ENCODE measurements around the gene MTHFD1. TPM values are rescaled to one million over a fixed set of nuclear protein-coding genes. Genes with fewer than 3 reads are reported as not detected.

Gene MTHFD1
- polyA plus RNA-seq, 3 donors = 75.8 to 98.6 (median 91.1) TPM

- no peak for DNase-seq (ENCODE audit: extremely low read depth in 1 of 11, low read depth in 9 of 11, low spot score in 4 of 11)
Observed at GRCh38 chr14:64467101-64467500, 78.9 kb downstream of the MTHFD1 start.

- no peak for DNase-seq (ENCODE audit: extremely low read depth in 1 of 11, low read depth in 9 of 11, low spot score in 4 of 11)
Observed at GRCh38 chr14:64467566-64467965, 79.4 kb downstream of the MTHFD1 start.

GRCh38 chr14:64468451-64468850 lies 80.3 kb downstream of the MTHFD1 start:
- no peak for DNase-seq (ENCODE audit: extremely low read depth in 1 of 11, low read depth in 9 of 11, low spot score in 4 of 11)

- no peak for DNase-seq (ENCODE audit: extremely low read depth in 1 of 11, low read depth in 9 of 11, low spot score in 4 of 11)
Observed at GRCh38 chr14:64474041-64474440, 85.9 kb downstream of the MTHFD1 start.

- DNase-seq (ENCODE audit: extremely low read depth in 1 of 11, low read depth in 9 of 11, low spot score in 4 of 11) = no peak
Observed at GRCh38 chr14:64474698-64475097, 86.5 kb downstream of the MTHFD1 start.

- DNase-seq (ENCODE audit: extremely low read depth in 1 of 11, low read depth in 9 of 11, low spot score in 4 of 11) = no peak
Observed at GRCh38 chr14:64475585-64476273, 87.6 kb downstream of the MTHFD1 start.

GRCh38 chr14:64476438-64476837 lies 88.3 kb downstream of the MTHFD1 start:
- DNase-seq (ENCODE audit: extremely low read depth in 1 of 11, low read depth in 9 of 11, low spot score in 4 of 11) = no peak

GRCh38 chr14:64478634-64479250 lies 90.6 kb downstream of the MTHFD1 start:
- no peak for DNase-seq (ENCODE audit: extremely low read depth in 1 of 11, low read depth in 9 of 11, low spot score in 4 of 11)

- DNase-seq (ENCODE audit: extremely low read depth in 1 of 11, low read depth in 9 of 11, low spot score in 4 of 11) = no peak
Observed at GRCh38 chr14:64488590-64489099, 100.5 kb downstream of the MTHFD1 start.

GRCh38 chr14:64491637-64492036 lies 103.5 kb downstream of the MTHFD1 start:
- no peak for DNase-seq (ENCODE audit: extremely low read depth in 1 of 11, low read depth in 9 of 11, low spot score in 4 of 11)

- no peak for DNase-seq (ENCODE audit: extremely low read depth in 1 of 11, low read depth in 9 of 11, low spot score in 4 of 11)
Observed at GRCh38 chr14:64493455-64493854, 105.3 kb downstream of the MTHFD1 start.

GRCh38 chr14:64495252-64495651 lies 107.1 kb downstream of the MTHFD1 start:
- DNase-seq (ENCODE audit: extremely low read depth in 1 of 11, low read depth in 9 of 11, low spot score in 4 of 11) = no peak

GRCh38 chr14:64496764-64497163 lies 108.6 kb downstream of the MTHFD1 start:
- DNase-seq (ENCODE audit: extremely low read depth in 1 of 11, low read depth in 9 of 11, low spot score in 4 of 11) = no peak

- no peak for DNase-seq (ENCODE audit: extremely low read depth in 1 of 11, low read depth in 9 of 11, low spot score in 4 of 11)
Observed at GRCh38 chr14:64500088-64500487, 111.9 kb downstream of the MTHFD1 start.

- peak in 7 of 11 donors; percentile 23 to 57 (median 39) for DNase-seq (ENCODE audit: extremely low read depth in 1 of 11, low read depth in 9 of 11, low spot score in 4 of 11)
Observed at GRCh38 chr14:64501411-64502171, 113.4 kb downstream of the MTHFD1 start.

GRCh38 chr14:64502456-64502855 lies 114.3 kb downstream of the MTHFD1 start:
- DNase-seq (ENCODE audit: extremely low read depth in 1 of 11, low read depth in 9 of 11, low spot score in 4 of 11) = peak in 1 of 11 donors; percentile 11

GRCh38 chr14:64502887-64503433 lies 114.8 kb downstream of the MTHFD1 start:
- DNase-seq (ENCODE audit: extremely low read depth in 1 of 11, low read depth in 9 of 11, low spot score in 4 of 11) = peak in 4 of 11 donors; percentile 12 to 33 (median 17)

- DNase-seq (ENCODE audit: extremely low read depth in 1 of 11, low read depth in 9 of 11, low spot score in 4 of 11) = peak; percentile 65 to 91 (median 86)
Observed at GRCh38 chr14:64503434-64504309, 115.5 kb downstream of the MTHFD1 start, which contains the start of gene ZBTB25. TSS of gene ZBTB25 (minus strand) at chr14:64503838. CDS start at chr14:64490533, 13,305 bp downstream.

All from renal cortex interstitium (tissue), 11 donors.